OCI-LY3 (cell line): ENCODE data around the gene DOCK2.

Source experiments
- H2AFZ ChIP-seq: fragments of 200-600, 300-600 bp; shearing (Covaris generic); 2 replicates; pipeline ENCODE4 v1.6.0; 2014; ENCODE audit warnings: antibody characterized with exemption, low read depth, low read length
- H3K27ac ChIP-seq: fragments of 200-600, 300-600 bp; sonication (generic); 2 replicates; pipeline ENCODE4 v1.5.1; 2014; ENCODE audit warnings: mild to moderate bottlenecking, low read length, moderate library complexity, mixed read lengths
- H3K27me3 ChIP-seq: fragments of 200-600, 300-600 bp; sonication (generic); 2 replicates; pipeline ENCODE4 v1.6.1; 2014; ENCODE audit warnings: low read depth, low read length, mixed read lengths
- H3K36me3 ChIP-seq: fragments of 200-600, 300-600 bp; sonication (generic); replicated peaks from 2 replicates; pipeline ENCODE3; 2014; ENCODE audit warnings: low read depth, low read length, mixed read lengths
- H3K4me1 ChIP-seq: fragments of 300-600, 200-600 bp; sonication (generic); 2 replicates; pipeline ENCODE4 v1.6.1; 2014; ENCODE audit warnings: low read length, mixed read lengths
- H3K4me2 ChIP-seq: fragments of 200-600, 300-600 bp; sonication (generic); 2 replicates; pipeline ENCODE4 v1.6.1; 2014; ENCODE audit warnings: low read length, mixed read lengths
- H3K4me3 ChIP-seq: fragments of 300-600, 200-600 bp; sonication (generic); 2 replicates; pipeline ENCODE4 v1.5.1; 2014; ENCODE audit warnings: antibody characterized with exemption, mild to moderate bottlenecking, low read length, moderate library complexity
- H3K79me2 ChIP-seq: fragments of 300-600, 200-600 bp; shearing (Covaris generic); 2 replicates; pipeline ENCODE4 v1.6.1; 2014; ENCODE audit warnings: mild to moderate bottlenecking, low read length, mixed read lengths
- H3K9ac ChIP-seq: fragments of 300-600, 200-600 bp; shearing (Covaris generic); 2 replicates; pipeline ENCODE4 v1.6.0; 2014; ENCODE audit warnings: mild to moderate bottlenecking, low read length, moderate library complexity
- H3K9me3 ChIP-seq: fragments of 200-600, 300-600 bp; shearing (Covaris generic); 2 replicates; pipeline ENCODE4 v1.6.1; 2014; ENCODE audit warnings: low read length, mixed read lengths; ENCODE audit not compliant: insufficient read depth
- H4K20me1 ChIP-seq: fragments of 200-600, 300-600 bp; sonication (generic); 2 replicates; pipeline ENCODE4 v1.6.1; 2016; ENCODE audit warnings: low read length, mixed read lengths; ENCODE audit not compliant: insufficient read depth
- EZH2phosphoT487 ChIP-seq: fragments of 200-600 bp; shearing (Covaris generic); IDR thresholded peaks from 2 replicates; pipeline ENCODE4 v1.6.1; 2018; ENCODE audit warnings: antibody characterized with exemption, mixed run types, low read depth
- TF ChIP-seq, protein P1 (sequence below): fragments of 200-600, 300-600 bp; sonication (generic); IDR thresholded peaks from 2 replicates; pipeline ENCODE4 v1.5.1; 2014; ENCODE audit warnings: antibody characterized with exemption, low read length, low read depth

The DOCK2 gene

DNA sequence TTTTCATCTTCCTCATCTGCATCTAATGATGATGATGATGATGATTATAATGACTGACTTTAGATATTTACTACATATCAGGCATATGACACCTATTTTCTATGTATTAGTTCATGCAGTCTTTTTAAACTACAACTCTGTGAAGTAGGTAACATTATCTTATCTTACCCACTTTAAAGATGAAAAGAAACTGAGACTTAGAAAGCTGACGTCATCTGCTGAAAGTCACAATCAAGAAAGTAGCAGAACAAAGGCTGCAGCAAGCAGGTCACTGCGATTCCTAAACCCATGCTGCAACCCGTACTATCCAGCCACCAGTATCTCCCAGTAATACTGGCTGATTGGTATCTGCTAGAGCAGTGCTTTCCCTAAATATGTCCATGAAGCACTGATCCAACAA lies 383.3 kb downstream of the DOCK2 start:
- no peaks in the 10 kb centered on the region for H3K79me2 ChIP-seq

DNA sequence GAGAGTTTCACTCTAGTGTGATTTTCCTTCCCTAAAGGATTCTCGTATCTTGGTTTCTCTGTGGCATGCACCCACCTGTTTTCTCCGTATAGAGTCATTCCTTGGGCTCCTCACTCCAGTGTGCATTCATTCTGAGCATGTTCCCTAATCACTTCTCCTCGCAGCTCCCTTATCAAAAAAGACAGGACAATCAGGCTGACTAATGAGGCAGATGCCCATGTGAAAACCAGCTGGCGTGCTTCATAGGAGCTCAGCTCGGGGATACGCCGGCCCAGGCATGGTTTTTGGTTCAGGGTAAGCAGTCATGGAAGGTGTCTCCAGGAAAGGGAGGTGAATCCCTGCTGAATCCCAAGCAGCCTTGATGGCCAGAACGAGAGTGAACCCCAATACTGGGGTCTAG lies 384.4 kb downstream of the DOCK2 start:
- TF ChIP-seq, protein P1, sequence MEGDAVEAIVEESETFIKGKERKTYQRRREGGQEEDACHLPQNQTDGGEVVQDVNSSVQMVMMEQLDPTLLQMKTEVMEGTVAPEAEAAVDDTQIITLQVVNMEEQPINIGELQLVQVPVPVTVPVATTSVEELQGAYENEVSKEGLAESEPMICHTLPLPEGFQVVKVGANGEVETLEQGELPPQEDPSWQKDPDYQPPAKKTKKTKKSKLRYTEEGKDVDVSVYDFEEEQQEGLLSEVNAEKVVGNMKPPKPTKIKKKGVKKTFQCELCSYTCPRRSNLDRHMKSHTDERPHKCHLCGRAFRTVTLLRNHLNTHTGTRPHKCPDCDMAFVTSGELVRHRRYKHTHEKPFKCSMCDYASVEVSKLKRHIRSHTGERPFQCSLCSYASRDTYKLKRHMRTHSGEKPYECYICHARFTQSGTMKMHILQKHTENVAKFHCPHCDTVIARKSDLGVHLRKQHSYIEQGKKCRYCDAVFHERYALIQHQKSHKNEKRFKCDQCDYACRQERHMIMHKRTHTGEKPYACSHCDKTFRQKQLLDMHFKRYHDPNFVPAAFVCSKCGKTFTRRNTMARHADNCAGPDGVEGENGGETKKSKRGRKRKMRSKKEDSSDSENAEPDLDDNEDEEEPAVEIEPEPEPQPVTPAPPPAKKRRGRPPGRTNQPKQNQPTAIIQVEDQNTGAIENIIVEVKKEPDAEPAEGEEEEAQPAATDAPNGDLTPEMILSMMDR, result no peak
- TF ChIP-seq EZH2phosphoT487, result no peak
- Histone ChIP-seq H3K4me2 (no peak overlapping the region), H3K27me3 (no peaks in the 10 kb centered on the region), H3K9me3 (no peaks in the 10 kb centered on the region), H3K36me3 (peaks cover 42% of the 10 kb centered on the region), H2AFZ (no peak overlapping the region), H3K4me1 (no peaks in the 10 kb centered on the region), H3K9ac (no peak overlapping the region), H4K20me1 (no peaks in the 10 kb centered on the region), H3K27ac (no peak overlapping the region), H3K4me3 (no peak overlapping the region), H3K79me2 (no peaks in the 10 kb centered on the region)

More for the DNA sequence above, 383.3 kb downstream of the DOCK2 start:
- Histone ChIP-seq H3K4me2 (no peak overlapping the region), H3K9ac (no peak overlapping the region), H3K27me3 (no peaks in the 10 kb centered on the region), H3K27ac (no peak overlapping the region), H3K36me3 (peaks cover 42% of the 10 kb centered on the region), H3K9me3 (no peaks in the 10 kb centered on the region), H3K4me3 (no peak overlapping the region), H2AFZ (no peak overlapping the region), H4K20me1 (no peaks in the 10 kb centered on the region), H3K4me1 (no peaks in the 10 kb centered on the region)
- TF ChIP-seq EZH2phosphoT487, result no peak
- TF ChIP-seq, protein P1, result no peak

DNA sequence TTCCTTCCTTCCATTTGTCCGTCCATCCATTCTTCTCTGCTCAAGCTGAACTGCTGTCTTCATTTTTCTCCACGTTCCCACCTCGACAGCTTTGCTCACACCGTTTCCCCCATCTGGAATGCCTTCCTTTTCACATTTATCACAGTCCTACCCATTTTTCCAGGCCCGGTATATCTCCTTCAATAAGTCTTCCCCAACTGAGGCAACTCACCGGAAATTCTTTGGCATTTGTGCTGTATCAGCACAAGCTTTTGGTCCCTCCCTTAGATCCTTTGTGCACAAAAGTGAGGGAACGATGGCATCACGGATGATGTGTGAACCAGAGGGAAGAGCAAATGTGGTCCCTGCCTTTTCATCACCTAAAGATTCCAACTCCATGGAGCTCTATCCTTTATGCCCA lies 388.8 kb downstream of the DOCK2 start:
- no peak overlapping the region for H3K4me3 ChIP-seq

DNA sequence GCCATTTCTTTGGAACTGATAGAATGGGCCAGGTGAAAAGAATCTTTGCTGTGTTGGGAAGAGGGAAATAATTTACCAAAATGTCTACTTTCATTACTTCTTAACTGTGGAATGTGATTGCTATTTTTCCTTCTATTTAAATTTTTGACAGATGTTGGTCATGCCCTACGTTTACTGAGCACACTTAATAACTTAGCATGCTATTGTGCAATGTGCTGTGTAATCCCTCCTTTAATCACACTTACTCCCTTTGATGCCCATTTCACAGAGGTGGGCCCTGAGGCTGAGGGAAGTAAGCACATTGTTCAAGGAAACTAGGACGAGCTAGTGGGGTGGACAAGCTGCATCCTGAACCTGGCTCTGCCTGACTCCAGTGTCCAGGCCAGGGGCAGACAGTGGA lies 391.0 kb downstream of the DOCK2 start:
- H3K4me2 ChIP-seq, result no peak overlapping the region
- no peak overlapping the region for H3K9ac ChIP-seq
- H3K36me3 ChIP-seq, result peaks cover 25% of the 10 kb centered on the region
- H3K9me3 ChIP-seq, result no peaks in the 10 kb centered on the region
- H3K4me1 ChIP-seq, result no peaks in the 10 kb centered on the region
- H3K4me3 ChIP-seq, result no peak overlapping the region
- no peaks in the 10 kb centered on the region for H3K79me2 ChIP-seq
- no peak overlapping the region for H2AFZ ChIP-seq
- H3K27ac ChIP-seq, result no peak overlapping the region
- H3K27me3 ChIP-seq, result no peaks in the 10 kb centered on the region
- TF ChIP-seq, protein P1, result no peak
- no peak for TF ChIP-seq EZH2phosphoT487
- no peaks in the 10 kb centered on the region for H4K20me1 ChIP-seq

More for the DNA sequence above, 388.8 kb downstream of the DOCK2 start:
- TF ChIP-seq, protein P1, result no peak
- TF ChIP-seq EZH2phosphoT487, result no peak
- H4K20me1 ChIP-seq, result no peaks in the 10 kb centered on the region
- no peaks in the 10 kb centered on the region for H3K79me2 ChIP-seq
- H3K9me3 ChIP-seq, result no peaks in the 10 kb centered on the region
- H3K4me1 ChIP-seq, result no peaks in the 10 kb centered on the region
- peaks cover 36% of the 10 kb centered on the region for H3K36me3 ChIP-seq
- H3K27ac ChIP-seq, result no peak overlapping the region
- no peaks in the 10 kb centered on the region for H3K27me3 ChIP-seq
- H3K4me2 ChIP-seq, result no peak overlapping the region
- no peak overlapping the region for H2AFZ ChIP-seq
- no peak overlapping the region for H3K9ac ChIP-seq
